ENCODE measurements around the gene MSI2.

MSI2 gene

DNA sequence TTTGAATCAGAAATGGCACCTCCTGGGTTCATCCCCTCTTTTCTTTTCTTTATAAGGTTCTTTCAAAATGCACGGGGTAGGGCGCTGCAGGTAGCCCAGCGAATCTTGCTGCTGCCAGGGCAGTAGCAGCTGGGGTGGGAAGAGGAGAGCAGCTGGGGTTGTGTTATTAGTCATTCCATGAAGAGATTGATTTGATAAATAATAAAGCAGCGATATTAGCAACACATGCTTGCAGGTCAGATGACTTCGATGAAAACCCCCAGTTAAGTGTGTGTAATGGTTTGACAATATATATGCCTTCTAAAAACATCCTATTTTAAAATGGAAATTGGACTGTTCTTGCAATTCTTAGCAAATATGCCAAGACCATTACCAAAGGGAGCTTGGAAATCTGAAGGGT is 288.1 kb downstream of the MSI2 start:
- DNase-seq (ENCODE audit: low read depth), result no peak

DNA sequence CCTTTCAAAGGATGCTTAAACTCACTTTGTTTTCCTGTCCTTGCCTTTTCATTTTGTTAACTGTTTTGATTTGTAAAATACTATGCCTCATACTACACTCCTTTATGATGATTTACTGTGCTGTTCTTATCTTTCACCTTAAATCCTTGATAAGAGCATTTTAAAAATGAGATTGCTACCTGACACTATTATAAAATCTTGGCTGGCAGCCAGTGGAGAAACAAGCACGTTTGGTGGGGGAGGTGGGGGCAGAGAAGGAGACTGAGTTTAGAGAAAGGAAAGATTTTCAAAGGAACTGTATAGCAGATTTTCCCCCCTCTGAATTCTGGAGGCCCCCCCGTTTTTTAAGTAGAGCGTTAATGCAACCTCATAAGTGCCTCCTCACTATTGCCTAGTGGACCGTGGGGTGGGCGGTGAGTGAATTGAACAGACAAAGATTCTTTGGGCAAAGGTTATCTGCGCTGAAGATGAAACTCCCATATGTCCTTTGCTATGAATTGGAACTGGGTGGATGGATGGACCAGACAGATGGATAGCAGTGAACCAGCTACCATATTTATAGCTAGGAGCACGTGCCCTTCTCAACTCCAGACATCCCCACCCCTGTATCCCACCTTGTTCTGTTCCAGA is 288.6 kb downstream of the MSI2 start:
- no peak for DNase-seq (ENCODE audit: low read depth)

DNA sequence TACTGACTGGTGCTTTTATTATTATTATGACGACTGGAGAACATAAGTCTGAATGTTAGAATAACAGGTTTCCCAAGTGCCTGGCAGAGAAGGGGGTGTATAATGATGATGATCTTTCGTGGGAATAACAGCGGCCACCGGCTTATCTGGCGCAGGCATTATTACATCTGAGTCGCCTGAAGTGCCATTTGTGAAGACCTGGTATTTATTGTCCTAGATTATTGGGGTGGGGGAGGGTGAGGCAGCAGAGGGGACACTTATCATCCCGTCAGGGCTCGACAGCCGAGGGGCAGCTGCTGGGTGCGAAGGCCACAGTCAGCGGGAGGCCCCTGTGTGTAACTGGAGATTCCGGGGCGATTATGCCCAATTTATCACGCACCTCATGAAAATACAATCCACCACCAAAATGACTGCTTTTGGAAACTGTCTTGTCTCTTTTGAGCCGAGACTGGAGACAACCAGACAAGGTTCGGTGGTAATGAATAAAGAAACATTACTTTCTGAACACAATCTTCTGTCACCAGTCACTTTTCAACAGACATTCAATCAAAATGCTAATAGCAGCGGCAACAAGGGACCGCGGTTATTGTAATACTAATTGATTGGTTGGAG is 289.5 kb downstream of the MSI2 start:
- DNase-seq (ENCODE audit: low read depth), result no peak

DNA sequence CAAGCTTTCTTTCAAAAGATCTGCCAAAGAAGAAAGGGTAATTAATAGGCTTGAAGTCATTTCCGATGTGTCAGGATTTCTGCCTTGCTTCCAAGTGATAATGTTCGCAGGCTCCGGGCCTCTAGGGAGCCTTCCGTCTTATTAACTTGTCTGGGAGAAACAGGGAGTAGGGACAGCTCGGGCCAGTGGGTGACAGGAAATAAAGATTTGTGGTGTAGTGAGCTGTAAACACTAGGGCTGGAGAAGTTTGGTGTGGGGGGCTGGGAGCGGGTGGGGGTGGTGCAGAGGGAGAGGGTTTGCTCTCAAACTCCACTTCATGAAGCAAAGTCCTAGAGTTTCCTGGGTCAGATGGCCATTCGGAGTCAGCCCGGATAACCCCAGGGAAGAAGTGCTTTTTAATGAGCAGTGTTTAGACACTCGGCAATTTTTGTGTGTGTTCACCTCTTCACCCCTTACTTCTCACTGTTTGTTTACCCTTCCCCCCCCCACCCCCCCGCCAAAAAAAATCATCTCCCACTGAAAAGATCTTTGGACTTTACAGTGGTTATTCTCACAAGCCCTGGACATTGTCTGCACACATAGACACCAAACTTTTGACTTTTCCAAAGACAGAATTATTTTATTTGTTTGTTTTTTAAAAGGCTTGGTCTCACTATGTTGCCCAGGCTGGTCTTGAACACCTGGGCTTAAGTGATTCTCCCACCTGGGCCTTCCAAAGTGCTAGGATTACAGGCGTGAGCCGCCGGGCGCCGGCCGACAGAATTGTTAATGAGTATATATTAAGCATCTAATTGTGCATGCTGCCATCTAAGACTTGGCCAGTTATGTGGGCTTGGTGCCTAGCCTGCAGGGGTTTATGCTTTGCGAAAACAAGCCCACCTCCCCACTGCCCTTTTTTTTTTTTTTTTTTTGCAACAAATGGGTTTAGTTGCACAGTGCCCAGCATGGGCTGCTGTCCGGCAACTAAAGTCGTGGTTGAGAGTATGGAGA is 292.4 kb downstream of the MSI2 start:
- no peak for DNase-seq (ENCODE audit: low read depth)

DNA sequence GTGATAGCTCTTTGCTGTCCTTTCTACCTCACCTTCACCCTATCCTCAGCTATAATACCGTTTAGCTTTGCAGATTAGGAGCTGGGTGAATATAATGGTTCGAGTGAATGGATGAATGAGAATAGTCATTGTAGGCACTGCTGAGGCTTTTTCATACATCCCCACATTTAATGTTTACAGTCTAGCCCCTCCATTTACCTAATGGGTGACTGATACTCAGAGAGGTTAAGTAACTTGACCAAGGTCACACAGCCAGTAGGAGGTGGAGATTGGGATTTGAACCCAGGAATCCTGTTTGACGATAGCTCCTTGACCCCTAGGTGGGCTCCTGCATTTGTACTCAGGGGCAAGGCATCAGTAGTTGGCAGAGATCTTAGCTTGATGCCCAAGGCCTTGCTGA is 293.1 kb downstream of the MSI2 start:
- no peak for DNase-seq (ENCODE audit: low read depth)

DNA sequence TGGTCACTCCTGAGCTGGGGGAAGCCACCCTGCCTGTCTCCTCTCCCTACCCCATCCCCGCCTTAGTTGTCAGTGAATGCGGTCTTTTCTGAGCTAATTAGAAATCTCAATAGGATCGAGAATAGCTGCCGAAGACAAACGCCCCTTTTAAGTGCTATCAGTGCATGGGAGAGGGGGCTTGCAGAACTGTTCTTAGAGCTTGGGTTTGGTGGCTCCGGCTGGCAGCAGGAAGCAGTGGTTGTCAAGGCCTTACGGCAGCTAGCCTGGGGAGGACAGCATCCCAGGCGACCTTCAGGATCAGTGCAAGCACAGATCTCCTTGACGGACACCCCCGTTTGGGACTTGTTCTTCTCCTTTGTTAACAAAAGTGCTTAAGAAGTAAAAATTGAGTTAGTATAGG is 293.7 kb downstream of the MSI2 start:
- no peak for DNase-seq (ENCODE audit: low read depth)

DNA sequence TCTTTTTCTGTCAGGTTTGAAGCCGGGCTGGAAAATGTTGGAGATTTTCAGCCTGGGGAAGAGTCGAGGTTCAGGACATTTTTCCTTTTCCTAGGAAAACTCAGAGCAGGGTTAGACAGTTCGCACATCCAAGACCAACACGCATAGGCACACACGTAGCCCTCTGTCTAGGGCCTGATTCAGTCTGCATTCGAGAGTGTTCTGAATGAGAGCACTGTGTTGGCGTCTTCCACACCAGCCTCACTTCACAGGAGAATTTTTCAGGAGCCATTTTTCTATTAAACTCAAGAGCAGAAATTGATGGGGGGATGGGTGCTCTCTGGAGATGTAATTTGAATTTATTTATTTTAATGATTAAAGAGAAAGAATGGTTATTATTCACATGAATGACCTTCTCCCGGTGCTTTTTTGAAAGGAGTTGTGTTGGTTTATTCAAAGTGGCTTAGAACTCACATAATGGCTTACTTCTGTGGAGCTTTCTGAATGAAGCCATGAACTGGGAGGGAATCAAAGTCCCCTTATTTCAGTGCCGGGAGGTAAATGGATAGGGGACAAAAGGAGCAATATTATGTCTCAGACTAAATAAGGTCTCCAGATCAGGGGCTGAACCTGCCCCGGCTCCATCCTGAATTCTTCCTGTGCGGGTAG is 294.5 kb downstream of the MSI2 start:
- no peak for DNase-seq (ENCODE audit: low read depth)

DNA sequence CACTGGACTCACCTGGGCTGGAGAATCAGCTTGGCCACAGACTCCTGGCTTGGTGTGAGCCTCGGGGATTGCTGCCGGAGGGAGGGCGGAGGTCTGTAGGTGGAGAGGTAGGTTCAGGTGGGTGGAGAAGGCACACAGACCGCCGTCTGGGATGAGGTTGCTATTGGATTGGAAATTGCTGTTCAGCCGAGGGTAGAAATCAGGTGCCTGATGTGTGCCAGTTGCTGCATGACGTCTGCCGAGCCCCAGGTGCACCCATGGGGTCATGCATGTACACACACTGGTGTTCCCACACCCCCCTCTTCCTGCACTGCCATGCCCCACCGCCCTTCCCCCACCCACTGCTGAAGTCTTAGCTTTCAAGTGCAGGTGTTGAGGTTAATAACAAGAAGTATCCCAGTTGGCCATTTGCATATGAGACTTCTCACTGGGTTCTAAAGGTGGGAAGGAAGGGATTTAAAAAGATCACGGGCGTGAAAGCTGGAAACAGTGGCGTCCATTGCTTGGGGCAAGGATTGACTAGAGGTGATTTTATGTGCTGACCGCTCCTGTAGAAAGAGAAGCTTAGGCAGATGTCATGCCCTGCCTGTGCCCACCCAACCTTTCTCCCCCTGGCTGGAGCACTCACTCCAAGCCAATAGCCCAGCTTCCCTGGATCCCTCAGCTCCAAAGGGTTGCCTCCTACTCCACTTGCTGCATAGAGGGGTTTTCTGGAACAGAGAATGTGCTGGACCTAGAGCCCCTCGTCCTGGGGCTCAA is 295.2 kb downstream of the MSI2 start:
- no peak for DNase-seq (ENCODE audit: low read depth)

DNA sequence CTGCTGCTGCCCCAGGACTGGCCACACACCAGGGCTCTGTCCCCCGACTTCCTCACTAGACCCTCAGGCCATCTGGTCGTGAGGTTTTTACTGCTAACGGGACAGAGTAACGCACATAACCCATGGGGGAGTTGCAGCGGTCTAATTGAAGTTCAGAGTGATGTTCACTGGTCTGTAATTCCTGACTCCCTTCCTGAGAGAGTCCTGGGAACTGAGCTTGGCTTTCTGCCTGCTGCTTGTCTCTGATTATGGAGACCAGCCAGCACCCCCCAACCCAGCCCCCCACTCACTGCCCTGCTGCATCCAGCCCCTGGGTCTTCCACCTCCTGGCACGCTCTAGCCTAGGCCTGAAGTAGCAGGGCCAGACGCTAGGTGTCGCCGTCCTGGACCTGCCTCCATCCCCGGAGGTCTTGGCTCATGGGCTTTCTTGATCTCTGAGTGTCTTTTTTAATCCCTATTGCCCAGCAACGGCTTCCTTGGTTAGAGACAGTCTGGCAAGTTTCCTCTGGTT is 295.8 kb downstream of the MSI2 start:
- no peak for DNase-seq (ENCODE audit: low read depth)

DNA sequence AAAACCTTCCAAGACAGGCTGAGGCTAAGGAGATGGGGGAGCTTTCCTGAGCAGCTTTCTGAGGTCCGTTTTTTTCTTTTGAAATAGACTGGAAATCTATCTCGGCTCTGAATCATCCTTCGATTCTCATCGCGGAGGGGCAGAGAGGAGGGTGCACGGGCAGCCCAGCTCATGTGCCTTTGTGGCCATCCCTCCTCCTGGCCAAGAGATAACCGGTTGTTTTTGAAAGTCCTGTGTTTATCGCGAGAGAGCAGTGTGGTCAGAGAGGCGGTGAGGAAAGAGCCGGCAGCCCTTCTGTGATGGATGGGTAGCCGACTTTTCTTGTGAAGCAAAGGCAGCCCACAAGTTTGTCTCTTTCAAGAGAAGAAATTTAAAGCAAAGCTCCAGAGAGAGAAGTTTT is 297.2 kb downstream of the MSI2 start:
- no peak for DNase-seq (ENCODE audit: low read depth)

DNA sequence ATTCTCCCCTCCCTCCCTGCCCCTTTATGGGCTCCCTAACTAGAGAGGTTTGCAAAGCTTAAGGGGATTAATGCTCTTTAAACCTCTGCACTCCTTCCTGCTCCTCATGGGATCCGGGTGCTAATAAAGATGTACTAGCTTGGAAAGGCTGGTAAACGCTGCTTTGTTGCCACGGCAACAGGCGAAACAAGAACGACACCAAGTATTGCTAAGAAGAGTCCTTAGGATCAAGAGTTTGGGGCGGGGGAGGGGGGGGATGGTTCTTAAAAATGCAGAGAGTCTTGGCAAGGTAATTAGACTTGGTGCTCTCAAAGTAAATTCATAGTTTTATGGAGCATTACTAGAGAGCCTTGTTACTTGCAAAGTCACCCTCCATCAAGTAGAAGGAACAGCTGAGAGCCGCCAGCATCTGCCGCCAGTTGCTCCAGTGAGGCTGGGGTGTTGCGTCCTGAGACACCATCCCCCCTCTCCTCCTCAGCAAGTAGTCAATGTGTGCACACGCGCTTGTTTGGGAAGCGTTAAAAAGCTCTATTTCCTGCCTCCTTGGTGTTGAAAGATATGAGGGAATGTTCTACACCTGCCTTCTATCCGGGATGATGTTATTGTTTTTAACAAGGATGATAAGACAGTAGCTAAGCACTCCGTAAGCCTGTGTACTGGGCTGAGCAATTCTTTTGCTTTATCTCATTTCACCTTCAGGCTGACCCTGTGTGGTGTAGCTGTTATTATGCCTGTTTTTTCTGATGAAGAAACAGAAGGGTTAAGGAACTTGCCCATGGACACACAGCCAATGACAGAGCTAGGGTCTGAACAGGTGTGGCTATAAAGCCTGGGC is 297.9 kb downstream of the MSI2 start:
- no peak for DNase-seq (ENCODE audit: low read depth)

DNA sequence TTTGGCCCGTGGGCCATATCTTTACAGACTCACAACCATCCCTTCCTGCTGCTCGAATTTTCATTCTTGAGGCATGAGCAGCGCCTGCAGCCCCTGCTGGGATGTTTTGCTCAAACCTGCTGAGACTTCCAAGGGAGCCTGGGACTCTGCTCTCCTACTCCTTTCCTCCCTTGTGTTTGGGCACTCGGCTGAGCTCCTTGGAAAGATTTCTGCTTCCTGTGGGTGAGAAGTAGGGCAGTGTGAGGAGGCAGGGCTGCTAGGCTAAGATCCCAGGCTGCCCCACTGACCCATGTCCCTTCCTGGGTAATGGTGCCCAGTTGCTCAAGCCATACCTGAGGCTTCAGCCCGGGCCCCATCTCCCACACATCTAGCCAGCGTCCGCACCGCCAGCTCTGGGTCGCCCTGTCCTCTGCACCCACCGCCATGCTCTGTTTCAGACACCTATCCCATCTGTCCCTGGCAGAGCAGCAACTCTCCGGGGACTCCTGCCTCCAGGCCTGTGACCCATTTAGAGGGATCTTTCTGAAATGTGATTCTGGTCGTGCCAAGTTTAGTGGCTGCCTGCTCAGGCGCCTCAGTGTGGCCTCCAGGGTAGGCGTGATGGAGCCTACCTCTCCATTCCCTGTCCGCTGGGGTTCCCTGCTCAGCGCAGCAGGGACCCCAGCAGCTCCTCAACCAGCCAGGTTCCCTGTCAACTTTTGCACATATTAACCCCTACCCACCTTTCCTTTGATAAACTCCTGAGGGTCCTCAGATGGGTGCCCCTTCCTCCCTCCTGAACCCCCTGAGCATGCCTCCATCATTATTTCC is 298.7 kb downstream of the MSI2 start:
- DNase-seq (ENCODE audit: low read depth), result no peak

DNA sequence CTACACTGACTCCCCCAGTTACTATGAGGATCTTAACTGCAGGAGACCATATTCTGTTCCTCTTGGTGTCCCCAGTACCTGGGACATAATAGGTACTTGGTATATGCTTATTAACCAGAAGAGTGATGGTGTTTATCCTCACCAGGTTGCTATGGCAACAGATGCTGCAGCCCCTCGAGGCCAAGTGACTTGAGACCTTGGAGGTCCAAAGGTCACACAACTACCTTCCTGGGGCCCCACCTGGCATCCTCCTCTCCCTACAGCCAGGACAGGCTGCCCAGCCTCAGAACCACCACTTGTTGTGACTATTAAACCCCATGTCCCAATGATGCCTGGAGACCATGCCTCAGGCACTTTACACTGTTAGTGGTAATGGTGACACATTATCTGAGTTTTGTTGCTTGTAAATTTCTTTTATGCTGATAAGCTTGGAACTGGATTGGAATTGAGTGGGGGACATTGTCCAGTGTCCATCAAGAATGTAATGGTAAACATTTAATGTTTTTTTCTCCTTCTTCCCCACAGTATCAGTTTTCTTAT is 299.4 kb downstream of the MSI2 start:
- DNase-seq (ENCODE audit: low read depth), result no peak

DNA sequence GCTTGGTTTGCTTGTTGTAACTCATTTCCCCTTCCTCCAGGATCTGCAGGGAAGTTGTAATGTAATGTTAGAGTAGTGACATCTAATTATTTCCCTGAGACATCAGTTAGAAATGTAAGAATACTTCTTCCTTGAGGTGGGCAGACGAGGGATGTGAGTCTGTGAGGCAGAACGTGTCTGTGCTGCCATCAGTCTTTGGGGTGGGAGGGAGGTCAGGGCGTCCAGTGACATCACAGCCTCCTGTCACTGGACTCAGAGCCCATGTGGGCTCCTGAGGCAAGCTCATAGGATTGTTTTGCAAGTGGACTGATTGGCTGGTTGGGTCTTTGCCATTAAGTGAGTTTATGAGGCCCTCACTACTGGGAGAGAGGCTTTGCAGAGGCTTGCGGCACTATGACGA is 300.0 kb downstream of the MSI2 start:
- DNase-seq (ENCODE audit: low read depth), result no peak

DNA sequence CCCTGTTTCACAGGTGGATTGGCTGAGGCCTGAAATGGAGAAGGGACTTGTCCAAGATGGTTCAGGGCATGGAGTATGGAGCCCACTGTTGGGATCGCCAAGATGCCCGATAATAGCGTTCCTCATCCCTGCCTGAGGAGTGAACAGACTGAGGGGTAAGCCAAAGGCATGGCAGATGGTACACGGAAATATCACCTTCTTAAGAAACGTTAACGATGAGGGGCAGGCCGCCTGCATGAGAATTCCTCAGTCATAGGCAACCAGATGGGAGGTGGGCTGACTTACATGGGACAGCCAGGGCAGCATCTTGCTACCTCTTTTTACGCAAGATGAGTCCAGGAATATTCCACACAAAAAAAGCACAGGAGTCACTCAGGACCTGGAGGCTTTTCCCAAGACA is 300.7 kb downstream of the MSI2 start:
- DNase-seq (ENCODE audit: low read depth), result no peak

DNA sequence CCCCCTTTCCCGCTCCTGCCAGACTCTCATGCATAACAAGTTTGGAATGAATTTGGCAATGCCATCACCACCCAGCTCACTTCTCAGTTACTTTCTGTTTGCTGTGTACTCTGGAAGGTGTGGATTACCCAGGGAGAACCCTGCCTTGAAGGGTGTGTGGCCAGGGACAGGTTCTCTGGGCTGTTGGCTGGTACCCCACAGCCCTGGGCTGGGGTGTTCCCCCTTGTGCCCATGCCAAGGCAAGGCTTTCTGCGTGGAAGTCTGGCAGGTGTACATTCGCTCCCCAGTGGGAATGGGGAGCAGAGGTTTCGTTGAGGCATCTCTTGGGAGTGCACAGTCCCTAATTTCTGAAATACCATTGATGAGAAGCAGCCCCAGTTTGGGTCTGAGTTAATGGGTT is 301.1 kb downstream of the MSI2 start:
- DNase-seq (ENCODE audit: low read depth), result no peak

DNA sequence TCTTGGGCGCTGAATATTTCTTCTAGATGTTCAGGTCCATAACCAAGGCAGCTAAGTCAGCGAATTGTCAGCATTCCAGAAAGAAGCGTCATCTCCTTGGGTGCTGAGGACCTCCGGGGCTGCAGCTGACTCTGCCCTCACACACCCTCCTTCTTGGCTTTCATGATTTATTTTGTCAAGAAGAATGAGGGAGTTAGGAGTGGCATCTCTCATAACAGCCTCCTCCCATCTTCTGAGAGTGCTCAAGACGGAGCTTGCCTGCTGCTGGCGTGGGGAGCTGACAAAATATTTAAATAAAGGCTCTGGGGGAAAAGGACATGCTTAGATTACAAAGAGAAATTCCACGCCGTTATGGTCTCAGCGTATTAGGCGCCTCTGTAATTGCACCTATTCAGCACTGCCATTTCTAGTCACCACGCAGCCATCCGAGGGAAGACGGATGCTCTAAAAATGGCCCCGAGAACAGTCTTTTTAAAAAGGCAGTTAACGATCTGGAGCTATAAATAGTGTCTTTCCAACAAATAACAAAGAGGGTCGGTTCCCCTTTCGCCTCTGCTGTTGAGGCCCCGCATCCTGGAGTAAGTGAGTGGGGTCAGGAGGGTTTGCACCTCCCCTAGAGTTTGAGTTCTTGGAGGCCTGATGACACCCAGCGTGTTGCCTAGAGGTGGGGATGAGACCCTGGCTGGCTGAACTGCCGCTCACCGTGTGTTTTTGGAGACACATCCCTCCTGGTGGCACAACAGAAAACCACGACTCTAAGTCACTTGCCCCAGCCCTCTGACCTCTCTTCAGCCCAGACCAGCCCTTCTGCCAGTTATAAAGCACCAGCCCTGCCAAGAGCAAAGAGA is 301.7 kb downstream of the MSI2 start:
- no peak for DNase-seq (ENCODE audit: low read depth)

DNA sequence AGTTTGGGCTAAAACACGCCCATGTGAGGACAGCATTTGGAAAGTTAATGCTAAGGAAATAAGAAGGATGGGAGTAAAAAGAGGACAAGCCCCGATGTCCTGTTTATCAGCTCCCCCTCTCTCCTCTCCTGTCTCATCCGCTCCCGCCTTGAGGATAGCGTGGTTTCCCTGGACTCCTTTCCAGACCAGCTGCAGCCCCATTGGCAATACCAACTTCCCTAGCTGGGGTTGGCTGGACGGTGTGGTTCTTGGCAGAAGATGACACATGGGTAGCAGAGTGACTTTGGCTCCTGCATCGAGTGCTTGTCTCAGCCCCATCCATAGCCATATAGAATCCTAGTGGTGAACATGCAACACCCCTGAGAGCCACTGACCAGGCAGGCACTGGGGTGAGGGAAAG is 302.9 kb downstream of the MSI2 start:
- DNase-seq (ENCODE audit: low read depth), result no peak
